Stimulated activated CD8-positive, alpha-beta memory T cell treated with anti-CD3 and anti-CD28 coated beads, Interleukin-4, amount 100 ng/mL, for 24 hours (primary cell): ENCODE data around the gene FAM110D.
A peak's percentile ranks its signal among the peaks of the same experiment; 100 is the strongest.

ENCODE experiments used
- DNase-seq: peaks from one replicate; pipeline ENCODE4 v3.0.0-alpha.2; 2020; ENCODE audit warnings: low read depth

The FAM110D gene

GRCh38 chr1:26158908-26159742 is at the start of gene FAM110D:
TSS of gene FAM110D (plus strand) at chr1:26159079. CDS start at chr1:26161292, 2,213 bp downstream.
- no peak for DNase-seq

GRCh38 chr1:26109229-26110164 is 49.4 kb upstream of the FAM110D start:
- no peak for DNase-seq

- peak; percentile 55 for DNase-seq
Measured at GRCh38 chr1:26110731-26111529, 47.9 kb upstream of the FAM110D start.

- peak; percentile 89 for DNase-seq
Measured at GRCh38 chr1:26111530-26112406, 47.1 kb upstream of the FAM110D start, which contains the start of gene PDIK1L. TSS of gene PDIK1L (plus strand) at chr1:26111824. CDS start at chr1:26114309, 2,485 bp downstream.

GRCh38 chr1:26112407-26112775 is 46.5 kb upstream of the FAM110D start:
- DNase-seq, result no peak

GRCh38 chr1:26114165-26114927 is 44.5 kb upstream of the FAM110D start:
- no peak for DNase-seq

GRCh38 chr1:26119892-26120608 is 38.8 kb upstream of the FAM110D start:
- DNase-seq, result no peak

GRCh38 chr1:26121854-26122773 is 36.8 kb upstream of the FAM110D start:
- no peak for DNase-seq

GRCh38 chr1:26122988-26123973 is 35.6 kb upstream of the FAM110D start:
- DNase-seq, result no peak

- DNase-seq, result no peak
Measured at GRCh38 chr1:26124418-26125331, 34.2 kb upstream of the FAM110D start.

GRCh38 chr1:26125382-26125781 is 33.5 kb upstream of the FAM110D start:
- DNase-seq, result no peak

- DNase-seq, result no peak
Measured at GRCh38 chr1:26125946-26126320, 32.9 kb upstream of the FAM110D start.

GRCh38 chr1:26126321-26127084 is 32.4 kb upstream of the FAM110D start:
- DNase-seq, result no peak

- DNase-seq, result no peak
Measured at GRCh38 chr1:26127235-26128163, 31.4 kb upstream of the FAM110D start.
